Neural progenitor cell (in vitro differentiated cells): ENCODE results near the gene MTR.

Experiments
- EZH2 ChIP-seq: fragments of 200-600 bp; sonication (generic); IDR thresholded peaks from 2 replicates; pipeline ENCODE4 v1.6.1; 2017; ENCODE audit warnings: antibody characterized with exemption, mild to moderate bottlenecking, moderate library complexity
- EZH2phosphoT487 ChIP-seq: fragments of 200-600 bp; sonication (generic); IDR thresholded peaks from 2 replicates; pipeline ENCODE4 v1.6.1; 2017; ENCODE audit warnings: antibody characterized with exemption
- TF ChIP-seq, protein P1 (sequence below): fragments of 200-600 bp; sonication (generic); IDR thresholded peaks from 2 replicates; pipeline ENCODE4 v1.5.1; 2017; ENCODE audit warnings: antibody characterized with exemption, mild to moderate bottlenecking

DNA sequence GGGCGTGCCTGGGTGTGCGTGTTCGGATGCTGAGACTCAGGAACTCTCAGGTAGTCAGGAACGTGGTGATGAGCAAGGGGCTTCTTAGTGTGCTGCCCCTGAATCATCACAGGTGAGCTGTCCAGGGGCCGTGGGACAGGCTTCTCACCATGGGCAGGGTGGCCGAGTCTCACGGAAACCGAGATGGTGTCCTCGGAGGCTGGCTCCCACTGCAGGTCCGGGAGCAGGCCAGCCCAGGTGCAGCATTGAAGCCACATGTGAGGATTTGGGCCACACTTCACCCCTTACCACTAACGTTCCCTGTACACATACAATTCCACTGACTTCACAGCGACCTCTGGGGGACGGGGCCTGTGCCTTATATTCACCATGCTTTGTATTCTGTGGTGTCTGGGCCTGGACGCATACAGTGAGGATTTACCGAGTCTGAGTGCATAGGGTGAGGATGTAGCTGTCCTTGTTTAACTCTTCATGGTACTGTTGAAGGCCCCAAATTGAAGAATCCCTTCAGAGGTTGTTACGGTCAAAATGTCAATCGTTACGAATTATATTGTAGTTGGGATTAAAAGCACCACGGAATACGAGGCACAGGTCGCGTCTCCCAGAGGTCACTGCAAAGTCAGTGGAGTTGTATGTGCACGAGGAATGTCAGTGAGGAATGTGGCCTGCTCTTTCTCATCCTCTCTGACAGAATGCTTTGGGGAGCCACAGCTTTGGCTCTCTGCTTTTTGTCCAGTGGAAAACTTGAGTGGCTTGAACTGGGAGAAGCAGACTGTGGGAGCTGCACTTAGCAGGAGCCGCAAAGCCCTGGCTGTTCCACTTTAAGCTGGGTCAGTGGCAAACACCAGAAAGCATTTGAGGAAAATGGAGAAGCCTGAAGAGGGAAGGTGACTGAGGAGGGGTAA is 95.3 kb downstream of the MTR start:
- TF ChIP-seq, protein P1, sequence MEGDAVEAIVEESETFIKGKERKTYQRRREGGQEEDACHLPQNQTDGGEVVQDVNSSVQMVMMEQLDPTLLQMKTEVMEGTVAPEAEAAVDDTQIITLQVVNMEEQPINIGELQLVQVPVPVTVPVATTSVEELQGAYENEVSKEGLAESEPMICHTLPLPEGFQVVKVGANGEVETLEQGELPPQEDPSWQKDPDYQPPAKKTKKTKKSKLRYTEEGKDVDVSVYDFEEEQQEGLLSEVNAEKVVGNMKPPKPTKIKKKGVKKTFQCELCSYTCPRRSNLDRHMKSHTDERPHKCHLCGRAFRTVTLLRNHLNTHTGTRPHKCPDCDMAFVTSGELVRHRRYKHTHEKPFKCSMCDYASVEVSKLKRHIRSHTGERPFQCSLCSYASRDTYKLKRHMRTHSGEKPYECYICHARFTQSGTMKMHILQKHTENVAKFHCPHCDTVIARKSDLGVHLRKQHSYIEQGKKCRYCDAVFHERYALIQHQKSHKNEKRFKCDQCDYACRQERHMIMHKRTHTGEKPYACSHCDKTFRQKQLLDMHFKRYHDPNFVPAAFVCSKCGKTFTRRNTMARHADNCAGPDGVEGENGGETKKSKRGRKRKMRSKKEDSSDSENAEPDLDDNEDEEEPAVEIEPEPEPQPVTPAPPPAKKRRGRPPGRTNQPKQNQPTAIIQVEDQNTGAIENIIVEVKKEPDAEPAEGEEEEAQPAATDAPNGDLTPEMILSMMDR = no peak
- TF ChIP-seq EZH2phosphoT487 (no peak), EZH2 (no peak)
